Measurements from ENCODE around the gene ELN.

Gene ELN

GRCh38 chr7:74105992-74106391, 78.0 kb downstream of the ELN start:
- TF ChIP-seq CTCF (IDR thresholded peaks at IDR 0.05; ENCODE audit: low read depth, low read length, poor library complexity, severe bottlenecking) (no peak), EZH2phosphoT487 (IDR thresholded peaks at IDR 0.05; ENCODE audit: borderline replicate concordance, low read length) (no peak)
- peaks cover 27% of the 10 kb centered on the region for H3K4me1 ChIP-seq (ENCODE audit: control insufficient read depth, low read length)
- no peak overlapping the region for H3K27ac ChIP-seq (ENCODE audit: low read depth, low read length)
- H4K20me1 ChIP-seq (ENCODE audit: control insufficient read depth, insufficient read depth, low read depth, low read length) = no peaks in the 10 kb centered on the region
- H3K4me3 ChIP-seq (ENCODE audit: low read length) = no peak overlapping the region
- H3K9me3 ChIP-seq (ENCODE audit: control insufficient read depth, insufficient read depth, low read length) = no peaks in the 10 kb centered on the region
- H3K27me3 ChIP-seq (ENCODE audit: control insufficient read depth, low read length) = no peaks in the 10 kb centered on the region
- peaks cover 18% of the 10 kb centered on the region for H3F3A ChIP-seq (ENCODE audit: control insufficient read depth, insufficient read depth)
- no peaks in the 10 kb centered on the region for H3K9me2 ChIP-seq (replicated peaks; ENCODE audit: control insufficient read depth, low read length)
- H3K4me2 ChIP-seq (ENCODE audit: low read length) = no peak overlapping the region
- peaks cover 12% of the 10 kb centered on the region for H3K79me2 ChIP-seq (ENCODE audit: control insufficient read depth, low read length)
- peaks cover 73% of the 10 kb centered on the region for H3K36me3 ChIP-seq (ENCODE audit: control insufficient read depth, low read length)

GRCh38 chr7:74106846-74107245, 78.9 kb downstream of the ELN start:
- no peak overlapping the region for H3K4me2 ChIP-seq (ENCODE audit: low read length)
- H3K27ac ChIP-seq (ENCODE audit: low read depth, low read length) = no peak overlapping the region
- H3K36me3 ChIP-seq (ENCODE audit: control insufficient read depth, low read length) = peaks cover 78% of the 10 kb centered on the region
- H3K4me1 ChIP-seq (ENCODE audit: control insufficient read depth, low read length) = peaks cover 19% of the 10 kb centered on the region
- no peak for TF ChIP-seq EZH2phosphoT487 (IDR thresholded peaks at IDR 0.05; ENCODE audit: borderline replicate concordance, low read length)
- no peak for TF ChIP-seq CTCF (IDR thresholded peaks at IDR 0.05; ENCODE audit: low read depth, low read length, poor library complexity, severe bottlenecking)
- H3K27me3 ChIP-seq (ENCODE audit: control insufficient read depth, low read length) = no peaks in the 10 kb centered on the region
- peaks cover 12% of the 10 kb centered on the region for H3K79me2 ChIP-seq (ENCODE audit: control insufficient read depth, low read length)
- H3K9me2 ChIP-seq (replicated peaks; ENCODE audit: control insufficient read depth, low read length) = no peaks in the 10 kb centered on the region
- peaks cover 9% of the 10 kb centered on the region for H3F3A ChIP-seq (ENCODE audit: control insufficient read depth, insufficient read depth)
- no peak overlapping the region for H3K4me3 ChIP-seq (ENCODE audit: low read length)
- no peaks in the 10 kb centered on the region for H3K9me3 ChIP-seq (ENCODE audit: control insufficient read depth, insufficient read depth, low read length)
- H4K20me1 ChIP-seq (ENCODE audit: control insufficient read depth, insufficient read depth, low read depth, low read length) = no peaks in the 10 kb centered on the region

GRCh38 chr7:74115326-74115725, 87.4 kb downstream of the ELN start:
- Histone ChIP-seq H3K27ac (ENCODE audit: low read depth, low read length) (no peak overlapping the region), H3K9me2 (replicated peaks; ENCODE audit: control insufficient read depth, low read length) (no peaks in the 10 kb centered on the region), H3K4me2 (ENCODE audit: low read length) (no peak overlapping the region), H3K27me3 (ENCODE audit: control insufficient read depth, low read length) (no peaks in the 10 kb centered on the region), H3F3A (ENCODE audit: control insufficient read depth, insufficient read depth) (no peaks in the 10 kb centered on the region), H3K79me2 (ENCODE audit: control insufficient read depth, low read length) (no peaks in the 10 kb centered on the region), H4K20me1 (ENCODE audit: control insufficient read depth, insufficient read depth, low read depth, low read length) (no peaks in the 10 kb centered on the region), H3K4me1 (ENCODE audit: control insufficient read depth, low read length) (no peaks in the 10 kb centered on the region; the same call in 1 of the 2 replicates), H3K36me3 (ENCODE audit: control insufficient read depth, low read length) (peaks cover 40% of the 10 kb centered on the region), H3K9me3 (ENCODE audit: control insufficient read depth, insufficient read depth, low read length) (no peaks in the 10 kb centered on the region), H3K4me3 (ENCODE audit: low read length) (no peak overlapping the region)
- TF ChIP-seq EZH2phosphoT487 (IDR thresholded peaks at IDR 0.05; ENCODE audit: borderline replicate concordance, low read length) (no peak), CTCF (IDR thresholded peaks at IDR 0.05; ENCODE audit: low read depth, low read length, poor library complexity, severe bottlenecking) (peak; percentile 7)

- Histone ChIP-seq H3K27ac (ENCODE audit: low read depth, low read length) (no peak overlapping the region), H3K4me1 (ENCODE audit: control insufficient read depth, low read length) (peaks cover 6% of the 10 kb centered on the region), H3K9me2 (replicated peaks; ENCODE audit: control insufficient read depth, low read length) (no peaks in the 10 kb centered on the region), H3F3A (ENCODE audit: control insufficient read depth, insufficient read depth) (no peaks in the 10 kb centered on the region), H4K20me1 (ENCODE audit: control insufficient read depth, insufficient read depth, low read depth, low read length) (no peaks in the 10 kb centered on the region), H3K27me3 (ENCODE audit: control insufficient read depth, low read length) (no peaks in the 10 kb centered on the region), H3K79me2 (ENCODE audit: control insufficient read depth, low read length) (no peaks in the 10 kb centered on the region), H3K4me3 (ENCODE audit: low read length) (no peak overlapping the region), H3K9me3 (ENCODE audit: control insufficient read depth, insufficient read depth, low read length) (no peaks in the 10 kb centered on the region), H3K36me3 (ENCODE audit: control insufficient read depth, low read length) (peaks cover 47% of the 10 kb centered on the region), H3K4me2 (ENCODE audit: low read length) (no peak overlapping the region)
- no peak for TF ChIP-seq EZH2phosphoT487 (IDR thresholded peaks at IDR 0.05; ENCODE audit: borderline replicate concordance, low read length)
- TF ChIP-seq CTCF (IDR thresholded peaks at IDR 0.05; ENCODE audit: low read depth, low read length, poor library complexity, severe bottlenecking) = no peak
Measured at GRCh38 chr7:74116356-74116755, 88.4 kb downstream of the ELN start.
